GM18502 (cell line): ENCODE results near the gene SMYD5.
A peak's percentile ranks its signal among the peaks of the same experiment; 100 is the strongest.

Experiments
- ATAC-seq: cut with Tn5 transposase; IDR thresholded peaks from one replicate; pipeline ENCODE4 v1.9.1; 2021; ENCODE audit warnings: mild to moderate bottlenecking; ENCODE audit not compliant: unreplicated experiment, poor library complexity

SMYD5 gene

GRCh38 chr2:73269686-73270465 lies 55.8 kb downstream of the SMYD5 start:
- ATAC-seq, result peak; percentile 44

DNA sequence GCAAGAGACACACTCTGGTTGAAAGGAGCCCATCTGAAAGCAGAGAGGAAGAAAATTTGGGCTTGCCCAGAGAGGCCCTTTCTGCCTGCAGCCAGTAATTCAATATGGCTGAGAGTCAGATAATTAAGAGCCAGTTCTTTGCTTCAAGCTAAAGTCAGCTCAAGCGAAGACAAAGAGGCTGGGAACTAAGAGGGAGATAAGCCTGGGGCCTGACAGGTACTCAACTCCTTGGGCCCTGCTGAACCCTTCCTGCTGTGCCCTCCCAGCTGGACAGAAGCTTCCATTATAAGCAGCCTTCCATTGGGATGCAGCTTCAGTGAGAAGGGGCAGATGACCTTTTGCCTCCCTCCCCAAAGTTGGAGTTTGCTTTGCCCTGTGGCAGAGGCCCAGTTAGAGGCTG lies 58.2 kb downstream of the SMYD5 start:
- no peak for ATAC-seq
